DND-41 (cell line): ENCODE data around the gene ARFIP1.

Experiments used
- EZH2 ChIP-seq: IDR thresholded peaks from 3 replicates; pipeline ENCODE4 v1.6.1; 2012; ENCODE audit warnings: borderline replicate concordance, low read depth, mild to moderate bottlenecking, moderate library complexity, low read length, inconsistent platforms; ENCODE audit not compliant: severe bottlenecking
- TF ChIP-seq, protein P1 (sequence below): IDR thresholded peaks from 2 replicates; pipeline ENCODE4 v1.5.1; 2012; ENCODE audit warnings: borderline replicate concordance, low read length, moderate library complexity, mild to moderate bottlenecking; ENCODE audit not compliant: poor library complexity, severe bottlenecking; ENCODE audit errors: extremely low read depth

- TF ChIP-seq EZH2 = no peak
- TF ChIP-seq, protein P1, sequence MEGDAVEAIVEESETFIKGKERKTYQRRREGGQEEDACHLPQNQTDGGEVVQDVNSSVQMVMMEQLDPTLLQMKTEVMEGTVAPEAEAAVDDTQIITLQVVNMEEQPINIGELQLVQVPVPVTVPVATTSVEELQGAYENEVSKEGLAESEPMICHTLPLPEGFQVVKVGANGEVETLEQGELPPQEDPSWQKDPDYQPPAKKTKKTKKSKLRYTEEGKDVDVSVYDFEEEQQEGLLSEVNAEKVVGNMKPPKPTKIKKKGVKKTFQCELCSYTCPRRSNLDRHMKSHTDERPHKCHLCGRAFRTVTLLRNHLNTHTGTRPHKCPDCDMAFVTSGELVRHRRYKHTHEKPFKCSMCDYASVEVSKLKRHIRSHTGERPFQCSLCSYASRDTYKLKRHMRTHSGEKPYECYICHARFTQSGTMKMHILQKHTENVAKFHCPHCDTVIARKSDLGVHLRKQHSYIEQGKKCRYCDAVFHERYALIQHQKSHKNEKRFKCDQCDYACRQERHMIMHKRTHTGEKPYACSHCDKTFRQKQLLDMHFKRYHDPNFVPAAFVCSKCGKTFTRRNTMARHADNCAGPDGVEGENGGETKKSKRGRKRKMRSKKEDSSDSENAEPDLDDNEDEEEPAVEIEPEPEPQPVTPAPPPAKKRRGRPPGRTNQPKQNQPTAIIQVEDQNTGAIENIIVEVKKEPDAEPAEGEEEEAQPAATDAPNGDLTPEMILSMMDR = no peak
Measured at GRCh38 chr4:152917543-152918395, 138.0 kb downstream of the ARFIP1 start.
